ENCODE results near the gene ABR. TPM values are rescaled to one million over a fixed set of nuclear protein-coding genes. Genes with fewer than 3 reads are reported as not detected.
"Not testable (repeated sequence)": the region's sequence is repeated elsewhere in the genome, so short reads cannot be mapped to it uniquely, and the experiment has no call there.

The ABR gene
- total RNA-seq, 1 experiment from 2014 or later, result 19.0 TPM

GRCh38 chr17:1055231-1055630 is 124.5 kb downstream of the ABR start:
- no peak for DNase-seq (ENCODE audit: extremely low read depth, low read depth)

- no peak for DNase-seq (ENCODE audit: extremely low read depth, low read depth)
Observed at GRCh38 chr17:1054656-1055055, 125.1 kb downstream of the ABR start.

- no peak for DNase-seq (ENCODE audit: extremely low read depth, low read depth)
Observed at GRCh38 chr17:1053661-1054360, 126.0 kb downstream of the ABR start.

- DNase-seq (ENCODE audit: extremely low read depth, low read depth), result no peak
Observed at GRCh38 chr17:1050996-1051925, 128.5 kb downstream of the ABR start.

GRCh38 chr17:1050246-1050995 is 129.4 kb downstream of the ABR start:
- DNase-seq (ENCODE audit: extremely low read depth, low read depth), result no peak

GRCh38 chr17:1049446-1050225 is 130.1 kb downstream of the ABR start:
- DNase-seq (ENCODE audit: extremely low read depth, low read depth), result no peak

GRCh38 chr17:1048516-1049115 is 131.2 kb downstream of the ABR start:
- not testable (repeated sequence) for DNase-seq (ENCODE audit: extremely low read depth, low read depth)

GRCh38 chr17:1047879-1048470 is 131.8 kb downstream of the ABR start:
- no peak for DNase-seq (ENCODE audit: extremely low read depth, low read depth)

- no peak for DNase-seq (ENCODE audit: extremely low read depth, low read depth)
Observed at GRCh38 chr17:1047177-1047878, 132.5 kb downstream of the ABR start.

GRCh38 chr17:1045456-1045855 is 134.3 kb downstream of the ABR start:
- no peak for DNase-seq (ENCODE audit: extremely low read depth, low read depth)

- not testable (repeated sequence) for DNase-seq (ENCODE audit: extremely low read depth, low read depth)
Observed at GRCh38 chr17:1044387-1045009, 135.3 kb downstream of the ABR start.

- no peak for DNase-seq (ENCODE audit: extremely low read depth, low read depth)
Observed at GRCh38 chr17:1043601-1044251, 136.1 kb downstream of the ABR start.

GRCh38 chr17:1042486-1042885 is 137.3 kb downstream of the ABR start:
- no peak for DNase-seq (ENCODE audit: extremely low read depth, low read depth)

GRCh38 chr17:1041746-1042145 is 138.0 kb downstream of the ABR start:
- DNase-seq (ENCODE audit: extremely low read depth, low read depth), result no peak

GRCh38 chr17:1040216-1040600 is 139.6 kb downstream of the ABR start:
- DNase-seq (ENCODE audit: extremely low read depth, low read depth), result no peak

GRCh38 chr17:1039511-1040215 is 140.1 kb downstream of the ABR start:
- no peak for DNase-seq (ENCODE audit: extremely low read depth, low read depth)

- DNase-seq (ENCODE audit: extremely low read depth, low read depth), result no peak
Observed at GRCh38 chr17:1039123-1039507, 140.7 kb downstream of the ABR start.

Data from NCI-H460 (cell line).